NK-92 (cell line): Measurements from ENCODE around the gene TFPI2.

Source experiments
- DNase-seq: peaks from one replicate; lab custom pipeline; 2025; ENCODE audit not compliant: unreplicated experiment; lab: John Stamatoyannopoulos, UW

TFPI2 gene

GRCh38 chr7:93860261-93860660 is 30.3 kb downstream of the TFPI2 start:
- DNase-seq = no peak

GRCh38 chr7:93858857-93859256 is 31.7 kb downstream of the TFPI2 start:
- no peak for DNase-seq

GRCh38 chr7:93856323-93856722 is 34.2 kb downstream of the TFPI2 start:
- no peak for DNase-seq

- no peak for DNase-seq
Measured at GRCh38 chr7:93855797-93856196, 34.8 kb downstream of the TFPI2 start.

- DNase-seq = no peak
Measured at GRCh38 chr7:93854480-93854879, 36.1 kb downstream of the TFPI2 start.

GRCh38 chr7:93851536-93851935 is 39.0 kb downstream of the TFPI2 start:
- DNase-seq = no peak

- no peak for DNase-seq
Measured at GRCh38 chr7:93843260-93843659, 47.3 kb downstream of the TFPI2 start.

GRCh38 chr7:93838966-93839365 is 51.6 kb downstream of the TFPI2 start:
- no peak for DNase-seq

- DNase-seq = no peak
Measured at GRCh38 chr7:93837245-93837644, 53.3 kb downstream of the TFPI2 start.

- no peak for DNase-seq
Measured at GRCh38 chr7:93836116-93836515, 54.4 kb downstream of the TFPI2 start.

GRCh38 chr7:93835702-93836101 is 54.9 kb downstream of the TFPI2 start:
- no peak for DNase-seq
